Activated CD8-positive, alpha-beta T cell treated with anti-CD3 and anti-CD28 coated beads for 36 hours (primary cell): ENCODE measurements around the gene TUBA4B. TPM values are rescaled to one million over a fixed set of nuclear protein-coding genes. Genes with fewer than 3 reads are reported as not detected.

Experiments used
- ATAC-seq: fragments of 200-7000 bp; cut with Tn5 transposase; one replicate; pipeline ENCODE4 v1.10.0; 2021; ENCODE audit warnings: mild to moderate bottlenecking, moderate library complexity
- CTCF ChIA-PET: fragments of 350-600 bp; sonication (Branson Sonifier 250); formaldehyde crosslinking; loops from one replicate; lab custom pipeline; 2021; ENCODE audit warnings: antibody characterized with exemption; lab: Charles Lee
- POLR2A ChIA-PET: fragments of 350-600 bp; sonication (Branson Sonifier 250); formaldehyde crosslinking; loops from one replicate; lab custom pipeline; 2021; ENCODE audit warnings: antibody characterized with exemption; lab: Charles Lee
- DNase-seq: peaks from one replicate; pipeline ENCODE4 v3.0.0-alpha.2; 2020
- H3K27ac Mint-ChIP-seq: one replicate; pipeline ENCODE4 v1.8.0; 2021; ENCODE audit warnings: mild to moderate bottlenecking, mixed read lengths
- H3K27me3 Mint-ChIP-seq: one replicate; pipeline ENCODE4 v1.8.0; 2021; ENCODE audit warnings: mixed read lengths
- H3K36me3 Mint-ChIP-seq: one replicate; pipeline ENCODE4 v1.8.0; 2021; ENCODE audit warnings: low read depth, mixed read lengths
- H3K4me1 Mint-ChIP-seq: one replicate; pipeline ENCODE4 v1.8.0; 2021; ENCODE audit warnings: low read depth, mixed read lengths
- H3K4me3 Mint-ChIP-seq: one replicate; pipeline ENCODE4 v1.8.0; 2021; ENCODE audit warnings: mild to moderate bottlenecking, moderate library complexity, mixed read lengths
- H3K9me3 Mint-ChIP-seq: one replicate; pipeline ENCODE4 v1.8.0; 2021; ENCODE audit warnings: mixed read lengths
- CTCF ChIP-seq: fragments of 200-600 bp; IDR thresholded peaks from one replicate; pipeline ENCODE4 v1.8.0; 2022; ENCODE audit warnings: antibody characterized with exemption, mild to moderate bottlenecking
- intact Hi-C: fragments of 100-400 bp; cut with micrococcal nuclease; formaldehyde crosslinking; loops from one replicate; pipeline ENCODE4 v1.10.0; 2022
- total RNA-seq, 2 experiments: library from RNA; stranded (reverse); gene quantifications; one replicate each; pipeline ENCODE4 v1.2.3, GENCODE V29; 2021

The TUBA4B gene
- total RNA-seq, 2 experiments from 2014 or later = not detected

GRCh38 chr2:219300022-219300421 lies 47.0 kb downstream of the TUBA4B start:
- no peak overlapping the region for H3K4me3 Mint-ChIP-seq
- H3K36me3 Mint-ChIP-seq = no peaks in the 10 kb centered on the region
- intact Hi-C loops = loop anchor here (5.0 to 10.0 kb wide), 2 partner anchors 138 to 245 kb away; partner anchors contain the start of gene NHEJ1
- TF ChIP-seq CTCF = no peak
- DNase-seq (no peak), ATAC-seq (no peak)
- peaks cover 25% of the 10 kb centered on the region for H3K4me1 Mint-ChIP-seq
- CTCF ChIA-PET = interaction anchor here (0.7 to 13.0 kb wide), 19 partner anchors 9 to 242 kb away, joined by 3 to 336 read pairs (median 8); partner anchors contain the start of genes CNPPD1, DNAJB2, GLB1L and NHEJ1
- POLR2A ChIA-PET = interaction anchor here (1.0 to 1.5 kb wide), 5 partner anchors 10 to 99 kb away, joined by 3 to 4 read pairs (median 3); no protein-coding TSS in a partner anchor
- no peak overlapping the region for H3K27ac Mint-ChIP-seq
- H3K9me3 Mint-ChIP-seq = no peaks in the 10 kb centered on the region
- peaks cover 11% of the 10 kb centered on the region for H3K27me3 Mint-ChIP-seq

GRCh38 chr2:219302412-219302968 lies 49.4 kb downstream of the TUBA4B start:
- Mint-ChIP-seq H3K27me3 (peaks cover 22% of the 10 kb centered on the region), H3K9me3 (no peaks in the 10 kb centered on the region), H3K4me3 (no peak overlapping the region), H3K4me1 (peaks cover 10% of the 10 kb centered on the region), H3K27ac (no peak overlapping the region), H3K36me3 (no peaks in the 10 kb centered on the region)
- DNase-seq (no peak), ATAC-seq (no peak)
- intact Hi-C loops = loop anchor here (5.0 to 10.0 kb wide), 2 partner anchors 140 to 248 kb away; partner anchors contain the start of gene NHEJ1
- POLR2A ChIA-PET = no interaction called here
- CTCF ChIA-PET = interaction anchor here (1.1 to 13.0 kb wide), 3 partner anchors 7 to 132 kb away, joined by 3 to 336 read pairs (median 30); partner anchors contain the start of gene DNAJB2
- TF ChIP-seq CTCF = no peak

- H3K9me3 Mint-ChIP-seq = no peaks in the 10 kb centered on the region
- TF ChIP-seq CTCF = no peak
- peaks cover 32% of the 10 kb centered on the region for H3K27me3 Mint-ChIP-seq
- H3K36me3 Mint-ChIP-seq = no peaks in the 10 kb centered on the region
- ChIA-PET POLR2A (no interaction called here), CTCF (interaction anchor here (1.0 to 4.9 kb wide), 2 partner anchors 9 to 275 kb away, joined by 3 to 30 read pairs; no protein-coding TSS in a partner anchor)
- ATAC-seq (no peak), DNase-seq (no peak)
- H3K27ac Mint-ChIP-seq = no peak overlapping the region
- peaks cover 6% of the 10 kb centered on the region for H3K4me1 Mint-ChIP-seq
- intact Hi-C loops = loop anchor here (5.0 to 10.0 kb wide), 2 partner anchors 142 to 249 kb away; partner anchors contain the start of gene NHEJ1
- H3K4me3 Mint-ChIP-seq = no peak overlapping the region
These were observed 51.2 kb downstream of the TUBA4B start for GRCh38 chr2:219304223-219304622.

- peaks cover 41% of the 10 kb centered on the region for H3K27me3 Mint-ChIP-seq
These were observed 53.0 kb downstream of the TUBA4B start for GRCh38 chr2:219306047-219306446.

More at GRCh38 chr2:219306047-219306446, 53.0 kb downstream of the TUBA4B start:
- no peak overlapping the region for H3K27ac Mint-ChIP-seq
- H3K9me3 Mint-ChIP-seq = no peaks in the 10 kb centered on the region
- no peaks in the 10 kb centered on the region for H3K36me3 Mint-ChIP-seq
- no peak overlapping the region for H3K4me3 Mint-ChIP-seq
- CTCF ChIA-PET = interaction anchor here (4.9 kb wide), 1 partner anchor 11 kb away, joined by 30 read pairs; no protein-coding TSS in a partner anchor
- TF ChIP-seq CTCF = no peak
- POLR2A ChIA-PET = no interaction called here
- H3K4me1 Mint-ChIP-seq = peaks cover 6% of the 10 kb centered on the region
- DNase-seq (no peak), ATAC-seq (no peak)
- intact Hi-C loops = loop anchor here (10.0 kb wide), 1 partner anchor 251 kb away; no protein-coding TSS in a partner anchor
